OCI-LY3 (cell line): ENCODE results near the gene FRAS1.
"Not testable (repeated sequence)": the region's sequence is repeated elsewhere in the genome, so short reads cannot be mapped to it uniquely, and the experiment has no call there.

ENCODE experiments used
- H2AFZ ChIP-seq: fragments of 200-600, 300-600 bp; shearing (Covaris generic); 2 replicates; pipeline ENCODE4 v1.6.0; 2014; ENCODE audit warnings: antibody characterized with exemption, low read depth, low read length
- H3K27ac ChIP-seq: fragments of 200-600, 300-600 bp; sonication (generic); 2 replicates; pipeline ENCODE4 v1.5.1; 2014; ENCODE audit warnings: mild to moderate bottlenecking, low read length, moderate library complexity, mixed read lengths
- H3K27me3 ChIP-seq: fragments of 200-600, 300-600 bp; sonication (generic); 2 replicates; pipeline ENCODE4 v1.6.1; 2014; ENCODE audit warnings: low read depth, low read length, mixed read lengths
- H3K36me3 ChIP-seq: fragments of 200-600, 300-600 bp; sonication (generic); replicated peaks from 2 replicates; pipeline ENCODE3; 2014; ENCODE audit warnings: low read depth, low read length, mixed read lengths
- H3K4me1 ChIP-seq: fragments of 300-600, 200-600 bp; sonication (generic); 2 replicates; pipeline ENCODE4 v1.6.1; 2014; ENCODE audit warnings: low read length, mixed read lengths
- H3K4me2 ChIP-seq: fragments of 200-600, 300-600 bp; sonication (generic); 2 replicates; pipeline ENCODE4 v1.6.1; 2014; ENCODE audit warnings: low read length, mixed read lengths
- H3K4me3 ChIP-seq: fragments of 300-600, 200-600 bp; sonication (generic); 2 replicates; pipeline ENCODE4 v1.5.1; 2014; ENCODE audit warnings: antibody characterized with exemption, mild to moderate bottlenecking, low read length, moderate library complexity
- H3K79me2 ChIP-seq: fragments of 300-600, 200-600 bp; shearing (Covaris generic); 2 replicates; pipeline ENCODE4 v1.6.1; 2014; ENCODE audit warnings: mild to moderate bottlenecking, low read length, mixed read lengths
- H3K9ac ChIP-seq: fragments of 300-600, 200-600 bp; shearing (Covaris generic); 2 replicates; pipeline ENCODE4 v1.6.0; 2014; ENCODE audit warnings: mild to moderate bottlenecking, low read length, moderate library complexity
- H3K9me3 ChIP-seq: fragments of 200-600, 300-600 bp; shearing (Covaris generic); 2 replicates; pipeline ENCODE4 v1.6.1; 2014; ENCODE audit warnings: low read length, mixed read lengths; ENCODE audit not compliant: insufficient read depth
- H4K20me1 ChIP-seq: fragments of 200-600, 300-600 bp; sonication (generic); 2 replicates; pipeline ENCODE4 v1.6.1; 2016; ENCODE audit warnings: low read length, mixed read lengths; ENCODE audit not compliant: insufficient read depth
- EZH2phosphoT487 ChIP-seq: fragments of 200-600 bp; shearing (Covaris generic); IDR thresholded peaks from 2 replicates; pipeline ENCODE4 v1.6.1; 2018; ENCODE audit warnings: antibody characterized with exemption, mixed run types, low read depth
- TF ChIP-seq, protein P1 (sequence below): fragments of 200-600, 300-600 bp; sonication (generic); IDR thresholded peaks from 2 replicates; pipeline ENCODE4 v1.5.1; 2014; ENCODE audit warnings: antibody characterized with exemption, low read length, low read depth

The FRAS1 gene

DNA sequence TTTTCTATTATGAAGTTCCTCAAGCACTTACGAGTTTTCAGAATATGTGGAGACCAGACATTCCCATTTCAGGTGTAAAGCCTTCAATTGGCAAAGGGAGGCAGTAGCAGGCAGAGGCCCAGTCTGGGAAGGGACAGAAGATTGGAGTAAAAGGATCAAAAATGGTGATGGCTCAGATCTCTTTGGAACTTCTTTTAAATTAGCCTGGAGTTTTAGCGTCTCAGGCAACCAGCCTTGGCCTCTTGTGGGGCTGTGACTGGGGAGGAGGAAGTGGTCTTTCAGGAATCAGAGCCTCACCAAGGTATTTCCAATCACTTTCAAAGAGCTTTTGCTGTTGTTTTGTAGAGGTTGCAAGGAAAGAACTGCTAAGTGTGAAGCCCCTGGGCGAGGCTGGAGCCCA lies 239.1 kb downstream of the FRAS1 start:
- Histone ChIP-seq H4K20me1 (no peaks in the 10 kb centered on the region), H3K4me1 (peaks cover 12% of the 10 kb centered on the region), H3K9me3 (no peaks in the 10 kb centered on the region), H3K9ac (no peak overlapping the region), H3K36me3 (no peaks in the 10 kb centered on the region), H2AFZ (no peak overlapping the region), H3K4me3 (no peak overlapping the region), H3K4me2 (no peak overlapping the region), H3K27ac (no peak overlapping the region), H3K79me2 (no peaks in the 10 kb centered on the region), H3K27me3 (0 out of 2 replicates have a peak, but pooled peaks cover 10% of the 10 kb centered on the region)
- TF ChIP-seq EZH2phosphoT487 = no peak
- TF ChIP-seq, protein P1, sequence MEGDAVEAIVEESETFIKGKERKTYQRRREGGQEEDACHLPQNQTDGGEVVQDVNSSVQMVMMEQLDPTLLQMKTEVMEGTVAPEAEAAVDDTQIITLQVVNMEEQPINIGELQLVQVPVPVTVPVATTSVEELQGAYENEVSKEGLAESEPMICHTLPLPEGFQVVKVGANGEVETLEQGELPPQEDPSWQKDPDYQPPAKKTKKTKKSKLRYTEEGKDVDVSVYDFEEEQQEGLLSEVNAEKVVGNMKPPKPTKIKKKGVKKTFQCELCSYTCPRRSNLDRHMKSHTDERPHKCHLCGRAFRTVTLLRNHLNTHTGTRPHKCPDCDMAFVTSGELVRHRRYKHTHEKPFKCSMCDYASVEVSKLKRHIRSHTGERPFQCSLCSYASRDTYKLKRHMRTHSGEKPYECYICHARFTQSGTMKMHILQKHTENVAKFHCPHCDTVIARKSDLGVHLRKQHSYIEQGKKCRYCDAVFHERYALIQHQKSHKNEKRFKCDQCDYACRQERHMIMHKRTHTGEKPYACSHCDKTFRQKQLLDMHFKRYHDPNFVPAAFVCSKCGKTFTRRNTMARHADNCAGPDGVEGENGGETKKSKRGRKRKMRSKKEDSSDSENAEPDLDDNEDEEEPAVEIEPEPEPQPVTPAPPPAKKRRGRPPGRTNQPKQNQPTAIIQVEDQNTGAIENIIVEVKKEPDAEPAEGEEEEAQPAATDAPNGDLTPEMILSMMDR = no peak

GRCh38 chr4:78297116-78297800 lies 240.1 kb downstream of the FRAS1 start:
- H4K20me1 ChIP-seq = no peaks in the 10 kb centered on the region
- H3K79me2 ChIP-seq = no peaks in the 10 kb centered on the region
- H3K27me3 ChIP-seq = 0 out of 2 replicates have a peak, but pooled peaks cover 10% of the 10 kb centered on the region
- peaks cover 12% of the 10 kb centered on the region for H3K4me1 ChIP-seq
- peak overlapping the region; percentile 31 for H3K4me2 ChIP-seq
- TF ChIP-seq EZH2phosphoT487 = no peak
- TF ChIP-seq, protein P1 = no peak
- no peak overlapping the region for H3K9ac ChIP-seq
- no peak overlapping the region for H3K4me3 ChIP-seq
- H3K9me3 ChIP-seq = no peaks in the 10 kb centered on the region
- no peaks in the 10 kb centered on the region for H3K36me3 ChIP-seq
- H2AFZ ChIP-seq = no peak overlapping the region
- no peak overlapping the region for H3K27ac ChIP-seq

GRCh38 chr4:78298618-78299017 lies 241.5 kb downstream of the FRAS1 start:
- no peak overlapping the region for H3K4me2 ChIP-seq
- no peak overlapping the region for H3K27ac ChIP-seq
- H2AFZ ChIP-seq = no peak overlapping the region
- no peak overlapping the region for H3K4me3 ChIP-seq
- no peaks in the 10 kb centered on the region for H3K79me2 ChIP-seq
- H3K27me3 ChIP-seq = 0 out of 2 replicates have a peak, but pooled peaks cover 10% of the 10 kb centered on the region
- no peak overlapping the region for H3K9ac ChIP-seq
- H3K4me1 ChIP-seq = peaks cover 12% of the 10 kb centered on the region
- H3K36me3 ChIP-seq = no peaks in the 10 kb centered on the region
- H3K9me3 ChIP-seq = no peaks in the 10 kb centered on the region
- TF ChIP-seq, protein P1 = no peak
- no peaks in the 10 kb centered on the region for H4K20me1 ChIP-seq

DNA sequence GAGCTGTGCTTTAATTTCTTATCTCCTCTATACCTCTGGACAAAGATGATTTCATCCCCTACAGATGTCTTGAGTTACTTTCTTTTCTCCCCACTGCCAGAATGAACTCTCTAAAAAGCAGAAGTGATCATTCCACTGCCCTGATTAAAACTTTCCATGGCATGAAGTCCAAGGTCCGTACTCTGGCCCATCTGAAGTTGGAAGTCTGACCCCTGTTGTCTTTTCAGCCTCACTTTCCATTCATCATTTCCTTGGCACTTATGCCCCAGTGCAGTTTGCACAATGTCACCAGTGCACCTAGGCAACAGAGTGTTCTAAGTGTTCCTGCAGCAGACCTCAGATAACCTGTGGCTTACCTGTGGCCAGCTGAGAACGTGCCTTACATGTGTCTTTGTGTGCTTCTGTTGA lies 242.4 kb downstream of the FRAS1 start:
- Histone ChIP-seq H3K4me2 (no peak overlapping the region), H4K20me1 (no peaks in the 10 kb centered on the region), H3K9me3 (no peaks in the 10 kb centered on the region), H3K4me3 (no peak overlapping the region), H3K36me3 (no peaks in the 10 kb centered on the region), H3K27me3 (0 out of 2 replicates have a peak, but pooled peaks cover 5% of the 10 kb centered on the region), H2AFZ (no peak overlapping the region), H3K9ac (no peak overlapping the region), H3K27ac (no peak overlapping the region), H3K4me1 (peaks cover 12% of the 10 kb centered on the region), H3K79me2 (no peaks in the 10 kb centered on the region)
- TF ChIP-seq, protein P1 = no peak
- TF ChIP-seq EZH2phosphoT487 = no peak

DNA sequence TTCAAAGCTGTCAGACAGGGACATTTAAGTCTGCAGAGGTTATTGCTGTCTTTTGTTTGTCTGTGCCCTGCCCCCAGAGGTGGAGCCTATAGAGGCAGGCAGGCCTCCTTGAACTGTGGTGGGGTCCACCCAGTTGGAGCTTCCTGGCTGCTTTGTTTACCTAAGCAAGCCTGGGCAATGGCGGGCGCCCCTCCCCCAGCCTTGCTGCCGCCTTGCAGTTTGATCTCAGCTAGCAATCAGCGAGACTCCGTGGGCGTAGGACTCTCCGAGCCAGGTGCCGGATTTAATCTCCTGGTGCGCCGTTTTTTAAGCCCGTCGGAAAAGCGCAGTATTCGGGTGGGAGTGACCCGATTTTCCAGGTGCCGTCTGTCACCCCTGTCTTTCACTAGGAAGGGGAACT lies 250.1 kb downstream of the FRAS1 start:
- H3K4me3 ChIP-seq, H3K4me2 ChIP-seq: not testable (repeated sequence)

More for the DNA sequence above, 250.1 kb downstream of the FRAS1 start:
- H3K36me3 ChIP-seq, H3K9ac ChIP-seq, H2AFZ ChIP-seq, H3K27ac ChIP-seq, H3K4me1 ChIP-seq, H3K9me3 ChIP-seq, H4K20me1 ChIP-seq, H3K79me2 ChIP-seq, H3K27me3 ChIP-seq: not testable (repeated sequence)
